GM19463 (cell line): ENCODE measurements around the gene RASL10A.

Experiments used
- ATAC-seq: cut with Tn5 transposase; IDR thresholded peaks from one replicate; pipeline ENCODE4 v1.9.1; 2021; ENCODE audit warnings: mild to moderate bottlenecking, moderate library complexity; ENCODE audit not compliant: unreplicated experiment

The RASL10A gene

DNA sequence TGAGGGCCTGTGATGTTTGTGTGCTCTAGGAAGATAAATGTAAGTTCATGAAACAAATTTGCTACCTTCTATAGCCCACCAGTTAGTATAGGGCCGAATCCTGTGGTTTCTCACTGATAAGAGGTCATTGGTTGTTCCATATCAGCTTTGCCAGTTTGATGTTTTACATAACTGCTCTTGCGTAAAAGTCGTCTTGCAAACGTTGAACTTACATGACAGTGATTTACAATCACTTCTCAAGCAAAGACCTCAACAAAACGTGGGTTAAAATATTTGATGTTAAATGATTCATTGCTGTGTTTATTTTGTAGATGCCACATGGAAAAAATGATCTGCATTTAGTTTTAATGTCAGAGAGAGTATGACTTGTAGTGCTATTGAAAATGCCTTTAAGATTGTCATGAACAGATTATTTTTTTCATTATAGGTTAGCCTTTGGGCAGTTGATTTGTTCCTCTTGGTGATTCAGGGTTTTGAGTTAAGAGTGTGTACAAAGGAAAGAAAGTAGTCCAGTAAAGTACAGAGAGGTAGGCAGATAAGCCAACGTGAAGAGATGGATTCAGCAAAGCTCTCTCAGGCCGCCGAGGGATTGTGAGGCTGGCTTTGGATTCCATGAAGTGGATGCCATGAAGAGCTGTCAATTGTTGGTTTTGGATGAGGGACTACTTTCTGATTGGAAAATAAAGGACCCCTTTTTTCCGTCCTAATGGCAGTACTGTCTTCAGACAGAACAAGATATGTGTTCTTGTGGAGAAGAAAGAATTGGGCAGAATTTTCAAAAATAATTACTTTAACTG is 44.8 kb downstream of the RASL10A start:
- no peak for ATAC-seq

DNA sequence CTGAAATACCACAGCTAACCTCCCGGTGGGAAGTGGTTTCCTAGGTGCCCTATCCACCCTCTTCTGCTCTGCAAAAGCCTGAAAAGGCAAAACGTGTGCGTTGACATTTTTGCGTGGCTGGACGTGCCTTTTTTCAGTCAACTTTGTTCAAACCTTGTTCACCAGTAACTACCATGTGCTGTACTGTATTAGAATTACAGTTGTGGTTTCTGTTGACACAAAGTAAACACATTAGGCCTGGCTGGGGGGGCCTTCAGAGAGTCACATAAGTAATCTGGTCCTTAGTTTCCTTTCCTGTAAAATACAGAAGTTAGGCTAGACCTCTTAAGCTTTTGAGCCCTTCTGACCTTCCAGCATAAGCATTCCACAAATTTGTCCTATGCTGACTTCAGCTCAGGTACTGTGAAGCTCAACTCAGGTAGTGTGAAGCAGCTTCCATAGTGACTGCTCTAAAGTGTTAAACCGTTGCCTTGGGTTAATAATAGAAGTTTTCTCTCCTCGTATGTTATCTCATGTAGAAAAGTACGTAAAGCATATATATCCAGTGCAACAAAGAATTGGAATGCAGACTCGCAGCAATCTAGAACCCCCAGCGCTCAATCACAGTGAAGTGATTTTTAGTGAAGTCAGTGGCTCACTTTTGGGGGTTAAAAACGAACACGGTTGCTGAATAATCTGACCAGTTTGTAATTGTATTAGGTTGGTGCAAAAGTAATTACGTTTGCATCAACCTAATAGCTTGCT is 45.6 kb downstream of the RASL10A start:
- ATAC-seq, result no peak

DNA sequence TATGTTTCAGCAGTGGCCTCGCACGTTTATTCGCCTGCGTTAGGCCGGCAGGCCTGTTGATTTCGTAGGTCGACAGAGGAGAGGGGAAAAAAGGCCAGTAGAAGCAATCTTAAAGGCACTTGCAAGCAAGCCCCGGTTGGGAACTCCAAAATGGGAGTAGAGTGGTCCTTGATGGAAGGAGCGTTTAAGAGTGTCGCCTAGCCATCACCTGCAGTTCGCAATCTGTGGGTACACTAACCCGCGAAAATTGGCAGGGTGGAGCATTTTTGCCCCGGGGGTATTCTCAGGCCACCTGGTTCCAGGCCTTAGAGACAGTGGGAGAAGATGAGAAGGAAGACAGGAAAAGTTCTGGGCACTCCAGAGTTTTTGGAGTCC is 46.3 kb downstream of the RASL10A start:
- ATAC-seq, result no peak

- ATAC-seq, result peak; percentile 14
Observed at GRCh38 chr22:29268511-29269229, 46.8 kb downstream of the RASL10A start.

DNA sequence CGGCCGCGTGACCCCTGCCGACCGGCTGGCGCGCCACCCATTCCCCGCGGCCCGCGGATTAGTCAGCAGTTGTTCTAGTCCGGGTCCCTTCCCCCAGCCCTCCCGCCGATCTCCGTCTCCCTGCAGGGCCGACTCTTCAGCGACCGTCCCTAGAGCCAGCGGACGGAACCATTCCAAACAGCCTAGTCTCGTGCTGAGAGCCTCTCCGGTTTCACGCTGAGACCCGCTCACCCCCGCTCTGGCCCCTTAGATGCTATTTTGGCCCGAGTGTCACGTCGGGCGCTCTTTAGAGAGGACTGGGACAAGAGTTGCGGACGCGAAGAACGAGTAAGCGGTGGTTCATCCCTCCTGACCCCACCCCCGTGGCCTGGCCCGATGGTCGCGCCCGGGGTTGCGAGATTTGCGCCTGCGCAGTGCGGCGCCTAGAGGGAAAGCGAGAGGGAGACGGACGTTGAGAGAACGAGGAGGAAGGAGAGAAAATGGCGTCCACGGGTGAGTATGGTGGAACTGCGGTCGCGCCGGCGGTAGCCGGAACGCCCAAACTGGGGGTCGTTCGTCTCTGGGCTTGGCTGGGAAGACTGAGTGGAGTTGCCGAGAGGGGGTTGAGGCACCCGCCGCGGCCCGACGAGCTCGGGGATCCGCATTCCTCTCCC is 47.5 kb downstream of the RASL10A start, which contains the start of the genes EWSR1 and RHBDD3:
TSS of gene EWSR1 (plus strand) at position 411 of the 653 bp plus-strand sequence. CDS start at position 480, 69 bp downstream.
TSS of gene RHBDD3 (minus strand) at position 124 of the 653 bp plus-strand sequence. CDS start 2,355 bp downstream, outside the sequence.
- ATAC-seq, result peak; percentile 76

DNA sequence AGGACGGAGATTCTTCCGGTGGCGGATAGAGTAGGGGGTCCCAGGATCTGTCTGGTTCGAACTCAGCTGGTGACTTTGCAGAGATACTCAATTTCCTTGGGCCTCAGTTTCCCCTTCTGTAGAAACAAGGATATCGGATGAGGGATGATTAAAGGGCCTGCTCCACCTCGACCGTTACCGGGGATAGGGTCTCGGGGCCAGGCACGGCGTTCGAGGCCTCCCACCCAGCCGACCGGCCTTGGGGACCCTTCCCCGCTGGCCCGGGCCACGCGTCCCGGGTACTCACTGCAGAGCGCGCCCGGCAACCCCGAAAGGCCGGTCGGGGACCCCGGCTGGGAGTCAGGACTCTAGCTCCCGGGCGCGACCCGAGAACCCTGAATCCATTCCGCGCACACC is 48.0 kb downstream of the RASL10A start:
- no peak for ATAC-seq

GRCh38 chr22:29266564-29267461 is 48.7 kb downstream of the RASL10A start:
- no peak for ATAC-seq

DNA sequence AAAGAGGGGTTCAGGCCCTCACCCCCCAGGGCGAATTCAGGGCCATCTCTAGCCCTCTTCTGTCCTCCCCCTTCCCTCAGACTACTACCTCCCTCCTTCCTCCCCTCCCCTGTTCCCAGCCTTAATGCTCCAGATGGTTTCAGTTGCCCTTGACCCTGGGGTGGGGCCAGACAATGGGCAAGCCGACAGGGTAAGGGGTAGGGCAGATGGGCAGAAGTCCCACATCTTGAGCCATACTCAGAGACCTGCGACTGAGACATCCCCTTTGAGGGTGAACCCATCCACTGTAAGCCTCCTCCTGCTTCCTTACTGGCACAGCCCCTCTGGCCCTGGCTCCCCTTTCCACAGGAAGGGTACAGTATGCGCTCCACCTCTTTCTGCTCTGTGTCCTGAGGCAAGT is 49.6 kb downstream of the RASL10A start:
- no peak for ATAC-seq

DNA sequence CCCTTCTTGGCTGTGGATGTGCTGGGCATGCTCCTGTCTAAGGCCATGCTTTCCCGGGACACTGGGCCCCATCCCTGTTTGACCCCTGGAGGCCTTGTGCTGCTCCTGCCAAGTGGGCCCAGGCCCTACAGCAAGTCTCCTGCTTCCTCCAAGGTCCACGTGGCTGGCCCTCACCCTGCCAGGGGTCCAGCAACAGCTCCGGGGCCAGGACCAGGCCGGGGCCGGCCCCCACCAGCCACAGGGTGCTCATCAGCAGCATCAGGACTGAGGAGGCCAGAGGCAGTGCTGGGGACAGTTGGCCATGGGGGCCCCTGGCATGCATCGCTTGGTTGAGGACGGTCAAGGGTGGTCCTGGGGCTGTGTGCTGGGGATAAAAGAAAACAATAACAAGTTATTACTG is 50.2 kb downstream of the RASL10A start:
- no peak for ATAC-seq

- no peak for ATAC-seq
Observed at GRCh38 chr22:29263791-29264276, 51.7 kb downstream of the RASL10A start.
